ENCODE results near the gene ERC2. TPM values are rescaled to one million over a fixed set of nuclear protein-coding genes. Genes with fewer than 3 reads are reported as not detected.

The ERC2 gene
- total RNA-seq, 1 experiment from 2014 or later = 0.59 TPM

- no peak for DNase-seq (ENCODE audit: low read depth)
Measured at GRCh38 chr3:55891106-55891505, 577.2 kb downstream of the ERC2 start.

- no peak for DNase-seq (ENCODE audit: low read depth)
Measured at GRCh38 chr3:55888282-55888885, 579.9 kb downstream of the ERC2 start.

GRCh38 chr3:55885721-55886120, 582.5 kb downstream of the ERC2 start:
- DNase-seq (ENCODE audit: low read depth) = peak; percentile 39

- no peak for DNase-seq (ENCODE audit: low read depth)
Measured at GRCh38 chr3:55884491-55885285, 583.6 kb downstream of the ERC2 start.

GRCh38 chr3:55884066-55884465, 584.2 kb downstream of the ERC2 start:
- no peak for DNase-seq (ENCODE audit: low read depth)

- DNase-seq (ENCODE audit: low read depth) = no peak
Measured at GRCh38 chr3:55882006-55882405, 586.3 kb downstream of the ERC2 start.

GRCh38 chr3:55880357-55880756, 587.9 kb downstream of the ERC2 start:
- no peak for DNase-seq (ENCODE audit: low read depth)

- no peak for DNase-seq (ENCODE audit: low read depth)
Measured at GRCh38 chr3:55879901-55880331, 588.4 kb downstream of the ERC2 start.

GRCh38 chr3:55877703-55878102, 590.6 kb downstream of the ERC2 start:
- DNase-seq (ENCODE audit: low read depth) = peak; percentile 2

- DNase-seq (ENCODE audit: low read depth) = no peak
Measured at GRCh38 chr3:55876560-55876959, 591.7 kb downstream of the ERC2 start.

- DNase-seq (ENCODE audit: low read depth) = no peak
Measured at GRCh38 chr3:55875113-55875512, 593.2 kb downstream of the ERC2 start.

- DNase-seq (ENCODE audit: low read depth) = no peak
Measured at GRCh38 chr3:55873523-55874254, 594.6 kb downstream of the ERC2 start.

GRCh38 chr3:55870594-55870993, 597.7 kb downstream of the ERC2 start:
- no peak for DNase-seq (ENCODE audit: low read depth)

- DNase-seq (ENCODE audit: low read depth) = no peak
Measured at GRCh38 chr3:55868347-55868746, 599.9 kb downstream of the ERC2 start.

GRCh38 chr3:55863028-55863427, 605.2 kb downstream of the ERC2 start:
- DNase-seq (ENCODE audit: low read depth) = no peak

- DNase-seq (ENCODE audit: low read depth) = no peak
Measured at GRCh38 chr3:55860049-55860721, 608.1 kb downstream of the ERC2 start.

GRCh38 chr3:55859305-55859704, 609.0 kb downstream of the ERC2 start:
- no peak for DNase-seq (ENCODE audit: low read depth)

- no peak for DNase-seq (ENCODE audit: low read depth)
Measured at GRCh38 chr3:55858727-55859126, 609.5 kb downstream of the ERC2 start.

GRCh38 chr3:55858302-55858701, 610.0 kb downstream of the ERC2 start:
- DNase-seq (ENCODE audit: low read depth) = no peak

- DNase-seq (ENCODE audit: low read depth) = no peak
Measured at GRCh38 chr3:55857633-55858032, 610.6 kb downstream of the ERC2 start.

GRCh38 chr3:55855311-55855710, 613.0 kb downstream of the ERC2 start:
- no peak for DNase-seq (ENCODE audit: low read depth)

- DNase-seq (ENCODE audit: low read depth) = no peak
Measured at GRCh38 chr3:55854494-55854893, 613.8 kb downstream of the ERC2 start.
